ENCODE measurements around the gene EXOSC10.
"Not testable (repeated sequence)": the region's sequence is repeated elsewhere in the genome, so short reads cannot be mapped to it uniquely, and the experiment has no call there.

EXOSC10 gene

GRCh38 chr1:11109047-11109760 is 9.5 kb upstream of the EXOSC10 start:
- in situ Hi-C loops (cut with MboI; ENCODE audit: low sequenced_read_pairs): no loop called here

- in situ Hi-C loops (cut with MboI; ENCODE audit: low sequenced_read_pairs): no loop called here
Measured at GRCh38 chr1:11107599-11107998, 7.9 kb upstream of the EXOSC10 start.

GRCh38 chr1:11105586-11105985 is 5.9 kb upstream of the EXOSC10 start:
- in situ Hi-C loops (cut with MboI; ENCODE audit: low sequenced_read_pairs): no loop called here

GRCh38 chr1:11101347-11101746 is 1.7 kb upstream of the EXOSC10 start:
- in situ Hi-C loops (cut with MboI; ENCODE audit: low sequenced_read_pairs): no loop called here

GRCh38 chr1:11100806-11101205 is 1.1 kb upstream of the EXOSC10 start:
- in situ Hi-C loops (cut with MboI; ENCODE audit: low sequenced_read_pairs): not testable (repeated sequence)

- in situ Hi-C loops (cut with MboI; ENCODE audit: low sequenced_read_pairs): no loop called here
Measured at GRCh38 chr1:11100149-11100493, 452 bp upstream of the EXOSC10 start.

GRCh38 chr1:11098931-11099309 is 749 bp downstream of the EXOSC10 start:
- in situ Hi-C loops (cut with MboI; ENCODE audit: low sequenced_read_pairs): no loop called here

GRCh38 chr1:11083784-11084183 is 15.9 kb downstream of the EXOSC10 start:
- in situ Hi-C loops (cut with MboI; ENCODE audit: low sequenced_read_pairs): not testable (repeated sequence)

GRCh38 chr1:11080931-11081330 is 18.7 kb downstream of the EXOSC10 start:
- in situ Hi-C loops (cut with MboI; ENCODE audit: low sequenced_read_pairs): no loop called here

GRCh38 chr1:11078631-11079030 is 21.0 kb downstream of the EXOSC10 start:
- in situ Hi-C loops (cut with MboI; ENCODE audit: low sequenced_read_pairs): no loop called here

- in situ Hi-C loops (cut with MboI; ENCODE audit: low sequenced_read_pairs): not testable (repeated sequence)
Measured at GRCh38 chr1:11073398-11073797, 26.3 kb downstream of the EXOSC10 start.

- in situ Hi-C loops (cut with MboI; ENCODE audit: low sequenced_read_pairs): no loop called here
Measured at GRCh38 chr1:11072216-11072917, 27.3 kb downstream of the EXOSC10 start.

- in situ Hi-C loops (cut with MboI; ENCODE audit: low sequenced_read_pairs): no loop called here
Measured at GRCh38 chr1:11071463-11072215, 28.0 kb downstream of the EXOSC10 start.

GRCh38 chr1:11070876-11071275 is 28.8 kb downstream of the EXOSC10 start:
- in situ Hi-C loops (cut with MboI; ENCODE audit: low sequenced_read_pairs): no loop called here

- in situ Hi-C loops (cut with MboI; ENCODE audit: low sequenced_read_pairs): no loop called here
Measured at GRCh38 chr1:11068600-11069473, 30.8 kb downstream of the EXOSC10 start.

- in situ Hi-C loops (cut with MboI; ENCODE audit: low sequenced_read_pairs): no loop called here
Measured at GRCh38 chr1:11067716-11068599, 31.7 kb downstream of the EXOSC10 start.

GRCh38 chr1:11065796-11066195 is 33.9 kb downstream of the EXOSC10 start:
- in situ Hi-C loops (cut with MboI; ENCODE audit: low sequenced_read_pairs): no loop called here

GRCh38 chr1:11064942-11065341 is 34.7 kb downstream of the EXOSC10 start:
- in situ Hi-C loops (cut with MboI; ENCODE audit: low sequenced_read_pairs): no loop called here

- in situ Hi-C loops (cut with MboI; ENCODE audit: low sequenced_read_pairs): not testable (repeated sequence)
Measured at GRCh38 chr1:11063937-11064537, 35.6 kb downstream of the EXOSC10 start.

Measured in HL-60/S4 treated with phorbol 12-myristate 13-acetate at 8.2 ng/mL for 4 days and 3 days (cell line).